ENCODE data around the gene CASZ1. TPM values are rescaled to one million over a fixed set of nuclear protein-coding genes. Genes with fewer than 3 reads are reported as not detected.

CASZ1 gene
- 10 to 100 TPM; 45.0 to 56.0 TPM for total RNA-seq

- no peaks in the 10 kb centered on the region for H3K4me1 ChIP-seq
- peak within 1 kb of the TSS; percentile 85 for H3K27ac ChIP-seq
- no peaks in the 10 kb centered on the region for H3K27me3 ChIP-seq
- peak; percentile 87 for DNase-seq
- peak within 1 kb of the TSS; percentile 68 for H3K4me3 ChIP-seq
- intact Hi-C loops (cut with DNase I): no loop called here
- H3K36me3 ChIP-seq: no peaks in the 10 kb centered on the region
- no peak for TF ChIP-seq CTCF (IDR thresholded peaks at IDR 0.05)
- no peaks in the 10 kb centered on the region for H3K9me3 ChIP-seq
- H3K9ac ChIP-seq (ENCODE audit: low read depth in 2 of 2, low read length in 2 of 2): peak within 1 kb of the TSS; percentile 91 to 95
Measured at GRCh38 chr1:10796029-10796944, at the start of gene CASZ1. Gene CASZ1 (minus strand): TSS chr1:10796646. CDS start chr1:10693889, 102,757 bp downstream.

- no peak for DNase-seq
- H3K4me3 ChIP-seq: no peak overlapping the region
- H3K9me3 ChIP-seq: no peaks in the 10 kb centered on the region
- no peak overlapping the region for H3K27ac ChIP-seq
- intact Hi-C loops (cut with DNase I): no loop called here
- no peaks in the 10 kb centered on the region for H3K36me3 ChIP-seq
- no peak for TF ChIP-seq CTCF (IDR thresholded peaks at IDR 0.05)
- H3K27me3 ChIP-seq: no peaks in the 10 kb centered on the region
- H3K9ac ChIP-seq (ENCODE audit: low read depth in 2 of 2, low read length in 2 of 2): no peak overlapping the region
- H3K4me1 ChIP-seq: no peaks in the 10 kb centered on the region
Measured at GRCh38 chr1:10843697-10844096, 47.3 kb upstream of the CASZ1 start.

GRCh38 chr1:10841118-10841517, 44.7 kb upstream of the CASZ1 start:
- Histone ChIP-seq H3K9me3 (no peaks in the 10 kb centered on the region), H3K36me3 (no peaks in the 10 kb centered on the region), H3K27me3 (no peaks in the 10 kb centered on the region), H3K9ac (ENCODE audit: low read depth in 2 of 2, low read length in 2 of 2) (no peak overlapping the region), H3K4me3 (no peak overlapping the region), H3K27ac (no peak overlapping the region), H3K4me1 (no peaks in the 10 kb centered on the region)
- intact Hi-C loops (cut with DNase I): no loop called here
- no peak for DNase-seq
- no peak for TF ChIP-seq CTCF (IDR thresholded peaks at IDR 0.05)

- TF ChIP-seq CTCF (IDR thresholded peaks at IDR 0.05): no peak
- intact Hi-C loops (cut with DNase I): no loop called here
- no peaks in the 10 kb centered on the region for H3K4me1 ChIP-seq
- H3K27ac ChIP-seq: no peak overlapping the region
- H3K9ac ChIP-seq (ENCODE audit: low read depth in 2 of 2, low read length in 2 of 2): no peak overlapping the region
- H3K9me3 ChIP-seq: no peaks in the 10 kb centered on the region
- no peaks in the 10 kb centered on the region for H3K36me3 ChIP-seq
- H3K4me3 ChIP-seq: no peak overlapping the region
- no peak for DNase-seq
- H3K27me3 ChIP-seq: no peaks in the 10 kb centered on the region
Measured at GRCh38 chr1:10839188-10839770, 42.8 kb upstream of the CASZ1 start.

- no peaks in the 10 kb centered on the region for H3K36me3 ChIP-seq
- no peaks in the 10 kb centered on the region for H3K4me1 ChIP-seq
- H3K27me3 ChIP-seq: no peaks in the 10 kb centered on the region
- no peak overlapping the region for H3K9ac ChIP-seq (ENCODE audit: low read depth in 2 of 2, low read length in 2 of 2)
- H3K27ac ChIP-seq: no peak overlapping the region
- no peaks in the 10 kb centered on the region for H3K9me3 ChIP-seq
- intact Hi-C loops (cut with DNase I): no loop called here
- no peak for TF ChIP-seq CTCF (IDR thresholded peaks at IDR 0.05)
- no peak for DNase-seq
- no peak overlapping the region for H3K4me3 ChIP-seq
Measured at GRCh38 chr1:10838541-10838940, 42.1 kb upstream of the CASZ1 start.

Data from colonic mucosa (tissue), 4 donors.